SU-DHL-6 (cell line): Measurements from ENCODE around the gene RAPGEF4.

Experiments used
- H2AFZ ChIP-seq: fragments of 200-600 bp; sonication (generic); 2 replicates; pipeline ENCODE4 v1.6.1; 2014; ENCODE audit warnings: low read depth, mild to moderate bottlenecking, moderate library complexity, mixed read lengths, antibody characterized with exemption, low read length; ENCODE audit not compliant: severe bottlenecking
- H3F3A ChIP-seq: fragments of 200-600 bp; shearing (Covaris generic); 2 replicates; pipeline ENCODE4 v1.6.0; 2016; ENCODE audit warnings: antibody characterized with exemption, mild to moderate bottlenecking; ENCODE audit not compliant: insufficient read depth
- H3K27ac ChIP-seq: fragments of 200-600 bp; sonication (generic); 2 replicates; pipeline ENCODE4 v1.5.1; 2016; ENCODE audit warnings: low read depth, mild to moderate bottlenecking, low read length, moderate library complexity, mixed read lengths
- H3K27me3 ChIP-seq: fragments of 200-600 bp; sonication (generic), shearing (Covaris generic); 2 replicates; pipeline ENCODE4 v1.6.0; 2014; ENCODE audit warnings: mild to moderate bottlenecking, low read length
- H3K36me3 ChIP-seq: fragments of 200-600 bp; sonication (generic); 2 replicates; pipeline ENCODE4 v1.6.1; 2014; ENCODE audit warnings: mild to moderate bottlenecking, low read length, mixed read lengths
- H3K4me2 ChIP-seq: fragments of 300-600, 200-600 bp; shearing (Covaris generic), sonication (generic); 2 replicates; pipeline ENCODE4 v1.6.0; 2014; ENCODE audit warnings: low read length, low read depth, mild to moderate bottlenecking; ENCODE audit not compliant: poor library complexity, severe bottlenecking
- H3K4me3 ChIP-seq: fragments of 200-600 bp; sonication (generic); 2 replicates; pipeline ENCODE4 v1.5.1; 2014; ENCODE audit warnings: antibody characterized with exemption, low read length, mild to moderate bottlenecking, mixed read lengths; ENCODE audit not compliant: insufficient read depth, poor library complexity, severe bottlenecking
- H3K79me2 ChIP-seq: fragments of 200-600 bp; sonication (generic); 2 replicates; pipeline ENCODE4 v1.6.1; 2014; ENCODE audit warnings: mild to moderate bottlenecking, low read length, moderate library complexity; ENCODE audit not compliant: insufficient read depth
- H3K9ac ChIP-seq: fragments of 200-600 bp; sonication (generic); 2 replicates; pipeline ENCODE4 v1.7.0; 2014; ENCODE audit warnings: mild to moderate bottlenecking, low read length
- H3K9me2 ChIP-seq: fragments of 200-600 bp; sonication (generic); replicated peaks from 2 replicates; pipeline ENCODE4 v1.6.1; 2014; ENCODE audit warnings: low read length; ENCODE audit not compliant: insufficient read depth
- H3K9me3 ChIP-seq: fragments of 200-600 bp; sonication (generic); 2 replicates; pipeline ENCODE4 v1.6.1; 2014; ENCODE audit warnings: low read length, mixed read lengths; ENCODE audit not compliant: insufficient read depth
- H4K20me1 ChIP-seq: fragments of 200-600 bp; sonication (generic); 2 replicates; pipeline ENCODE4 v1.6.1; 2014; ENCODE audit warnings: low read depth, mild to moderate bottlenecking, antibody characterized with exemption, low read length, moderate library complexity, mixed read lengths
- CTCF ChIP-seq: fragments of 200-600 bp; sonication (generic); IDR thresholded peaks from one replicate; pipeline ENCODE4 v1.5.1; 2017; ENCODE audit warnings: antibody characterized with exemption, mild to moderate bottlenecking, low read length, moderate library complexity; ENCODE audit not compliant: insufficient read depth, poor library complexity, severe bottlenecking
- EZH2phosphoT487 ChIP-seq: fragments of 200-600 bp; sonication (generic), shearing (Covaris generic); conservative IDR thresholded peaks from 2 replicates; pipeline ENCODE4 v1.6.1; 2018; ENCODE audit warnings: mild to moderate bottlenecking, antibody characterized with exemption, low read length, moderate library complexity, mixed read lengths

The RAPGEF4 gene

DNA sequence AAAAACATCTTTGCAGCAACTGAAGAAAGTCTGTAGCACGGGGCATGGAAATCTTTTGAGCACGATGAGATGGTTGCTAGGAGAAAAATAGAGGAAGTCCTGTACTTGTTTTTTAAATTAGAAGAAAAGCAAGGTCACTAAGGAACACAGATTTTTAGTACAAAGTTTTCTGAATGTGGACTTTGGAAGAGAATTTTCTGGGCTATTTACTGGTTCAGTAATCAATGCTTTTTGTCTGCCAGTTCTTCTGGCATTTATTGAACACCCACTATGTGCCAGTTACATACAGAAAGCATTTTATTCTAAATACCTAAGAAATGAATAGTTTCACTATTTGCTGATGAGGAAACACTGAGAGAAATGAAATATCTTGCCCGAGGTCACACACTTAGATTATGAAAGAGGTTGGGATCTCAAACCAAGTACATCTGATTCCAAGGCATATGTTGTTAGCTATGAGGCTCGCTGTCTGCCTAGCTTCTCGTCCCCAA lies 324.4 kb downstream of the RAPGEF4 start:
- Histone ChIP-seq H3K9ac (no peak overlapping the region), H3K4me2 (peak overlapping the region; percentile 27), H3F3A (no peaks in the 10 kb centered on the region)

GRCh38 chr2:173062801-173063200 lies 327.2 kb downstream of the RAPGEF4 start:
- no peak overlapping the region for H3K9ac ChIP-seq
- H4K20me1 ChIP-seq = no peaks in the 10 kb centered on the region
- no peaks in the 10 kb centered on the region for H3F3A ChIP-seq
- no peaks in the 10 kb centered on the region for H3K9me3 ChIP-seq
- no peaks in the 10 kb centered on the region for H3K36me3 ChIP-seq
- TF ChIP-seq EZH2phosphoT487 (no peak), CTCF (no peak)
- H3K4me3 ChIP-seq = no peak overlapping the region
- no peaks in the 10 kb centered on the region for H3K27me3 ChIP-seq
- H3K79me2 ChIP-seq = no peaks in the 10 kb centered on the region
- H3K9me2 ChIP-seq = no peaks in the 10 kb centered on the region
- no peak overlapping the region for H2AFZ ChIP-seq
- no peak overlapping the region for H3K4me2 ChIP-seq
- H3K27ac ChIP-seq = no peak overlapping the region

More for the DNA sequence above, 324.4 kb downstream of the RAPGEF4 start:
- H3K27me3 ChIP-seq = no peaks in the 10 kb centered on the region
- H4K20me1 ChIP-seq = no peaks in the 10 kb centered on the region
- no peaks in the 10 kb centered on the region for H3K9me2 ChIP-seq
- no peak overlapping the region for H3K27ac ChIP-seq
- TF ChIP-seq CTCF (no peak), EZH2phosphoT487 (no peak)
- H2AFZ ChIP-seq = peak overlapping the region; percentile 10
- no peak overlapping the region for H3K4me3 ChIP-seq
- no peaks in the 10 kb centered on the region for H3K79me2 ChIP-seq
- no peaks in the 10 kb centered on the region for H3K9me3 ChIP-seq
- H3K36me3 ChIP-seq = no peaks in the 10 kb centered on the region

GRCh38 chr2:173064151-173064805 lies 328.6 kb downstream of the RAPGEF4 start:
- Histone ChIP-seq H2AFZ (no peak overlapping the region), H3F3A (no peaks in the 10 kb centered on the region), H3K9me3 (no peaks in the 10 kb centered on the region), H3K9me2 (no peaks in the 10 kb centered on the region), H3K27ac (no peak overlapping the region), H3K27me3 (no peaks in the 10 kb centered on the region), H3K4me2 (no peak overlapping the region), H3K36me3 (no peaks in the 10 kb centered on the region), H3K9ac (no peak overlapping the region), H3K79me2 (no peaks in the 10 kb centered on the region), H4K20me1 (no peaks in the 10 kb centered on the region), H3K4me3 (no peak overlapping the region)
- TF ChIP-seq CTCF = no peak
- TF ChIP-seq EZH2phosphoT487 = no peak
